ENCODE results near the gene C18orf63.
A peak's percentile ranks its signal among the peaks of the same experiment; 100 is the strongest.
"Not testable (repeated sequence)": the region's sequence is repeated elsewhere in the genome, so short reads cannot be mapped to it uniquely, and the experiment has no call there.

Gene C18orf63

GRCh38 chr18:74315464-74316256, at the start of gene C18orf63:
TSS of gene C18orf63 (plus strand) at chr18:74315839. CDS start at chr18:74317866, 2,027 bp downstream.
- no peak for DNase-seq

GRCh38 chr18:74266161-74266560, 49.5 kb upstream of the C18orf63 start:
- DNase-seq: no peak

- no peak for DNase-seq
Measured at GRCh38 chr18:74268175-74268574, 47.5 kb upstream of the C18orf63 start.

- no peak for DNase-seq
Measured at GRCh38 chr18:74268933-74269620, 46.6 kb upstream of the C18orf63 start.

GRCh38 chr18:74271635-74272034, 44.0 kb upstream of the C18orf63 start:
- no peak for DNase-seq

- DNase-seq: peak; percentile 55
Measured at GRCh38 chr18:74273394-74273793, 42.2 kb upstream of the C18orf63 start.

GRCh38 chr18:74274700-74275099, 40.9 kb upstream of the C18orf63 start:
- no peak for DNase-seq

- DNase-seq: no peak
Measured at GRCh38 chr18:74275736-74276135, 39.9 kb upstream of the C18orf63 start.

- no peak for DNase-seq
Measured at GRCh38 chr18:74276609-74277008, 39.0 kb upstream of the C18orf63 start.

- DNase-seq: no peak
Measured at GRCh38 chr18:74277296-74277695, 38.3 kb upstream of the C18orf63 start.

- DNase-seq: peak; percentile 58
Measured at GRCh38 chr18:74278058-74278457, 37.6 kb upstream of the C18orf63 start.

- DNase-seq: no peak
Measured at GRCh38 chr18:74278983-74279382, 36.7 kb upstream of the C18orf63 start.

- DNase-seq: peak; percentile 85
Measured at GRCh38 chr18:74281011-74281979, 34.3 kb upstream of the C18orf63 start.

- peak; percentile 67 for DNase-seq
Measured at GRCh38 chr18:74281980-74282754, 33.5 kb upstream of the C18orf63 start.

- DNase-seq: no peak
Measured at GRCh38 chr18:74282755-74283554, 32.7 kb upstream of the C18orf63 start.

- DNase-seq: no peak
Measured at GRCh38 chr18:74283646-74284045, 32.0 kb upstream of the C18orf63 start.

GRCh38 chr18:74284191-74284979, 31.3 kb upstream of the C18orf63 start:
- peak; percentile 95 for DNase-seq

- DNase-seq: no peak
Measured at GRCh38 chr18:74284980-74285355, 30.7 kb upstream of the C18orf63 start.

GRCh38 chr18:74285583-74285982, 30.1 kb upstream of the C18orf63 start:
- DNase-seq: not testable (repeated sequence)

GRCh38 chr18:74286106-74286855, 29.4 kb upstream of the C18orf63 start:
- DNase-seq: no peak
